Skin epidermis (tissue), 12 donors: Measurements from ENCODE around the gene TMC1.

Source experiments
- H3K27ac ChIP-seq, 21 experiments: fragments of 200-600 bp; sonication (generic) in 11 of 21; one replicate each; pipeline ENCODE4 v1.5.0; 2020; ENCODE audit warnings: mild to moderate bottlenecking in 3 of 21, inconsistent platforms in 2 of 21, moderate library complexity in 2 of 21
- H3K4me3 ChIP-seq, 7 experiments: fragments of 200-600 bp; sonication (generic) in 2 of 7; one replicate each; pipeline ENCODE4 v1.5.0; 2020; ENCODE audit warnings: inconsistent platforms in 2 of 7, mild to moderate bottlenecking in 2 of 7, moderate library complexity in 1 of 7

TMC1 gene

DNA sequence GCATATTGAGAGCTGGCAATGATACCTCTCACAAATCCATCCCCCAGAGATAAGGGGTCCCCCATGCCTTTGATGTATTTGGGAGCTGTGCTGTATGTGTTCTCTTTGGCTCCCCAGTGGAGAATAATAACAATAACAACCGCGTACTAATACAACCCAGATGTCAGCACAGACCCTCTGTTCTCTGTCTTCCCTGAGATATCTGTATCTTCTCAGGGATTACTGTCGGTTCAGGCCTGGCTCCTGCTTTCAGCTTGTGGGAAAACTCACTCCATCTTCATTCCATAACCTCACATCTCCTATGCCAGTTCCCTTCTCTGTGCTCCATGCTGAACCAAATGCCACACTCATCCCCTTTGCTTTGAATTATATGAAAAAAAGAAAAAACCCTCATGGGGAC, 76.2 kb downstream of the TMC1 start:
- no peak overlapping the region for H3K27ac ChIP-seq
- no peak overlapping the region for H3K4me3 ChIP-seq

DNA sequence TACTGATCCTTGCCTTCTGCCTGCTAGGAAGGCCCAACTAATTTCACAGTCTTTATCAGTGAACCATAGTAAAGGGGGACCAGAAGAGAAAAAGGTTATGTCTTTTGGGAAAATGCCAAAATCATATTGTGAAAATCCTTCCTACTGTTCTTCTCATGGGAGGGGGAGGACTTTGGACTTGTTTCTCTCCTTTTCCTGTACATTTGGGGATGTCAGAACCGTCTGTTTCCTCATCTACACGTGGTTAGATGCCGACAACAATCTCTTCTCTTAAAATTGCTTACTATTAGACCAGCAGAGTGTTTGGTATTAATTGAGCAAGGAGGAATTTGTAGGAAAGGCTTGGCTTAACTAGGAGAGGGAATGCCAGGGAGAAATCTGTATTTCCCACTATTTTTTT, 77.2 kb downstream of the TMC1 start:
- H3K4me3 ChIP-seq: no peak overlapping the region
- H3K27ac ChIP-seq: no peak overlapping the region

DNA sequence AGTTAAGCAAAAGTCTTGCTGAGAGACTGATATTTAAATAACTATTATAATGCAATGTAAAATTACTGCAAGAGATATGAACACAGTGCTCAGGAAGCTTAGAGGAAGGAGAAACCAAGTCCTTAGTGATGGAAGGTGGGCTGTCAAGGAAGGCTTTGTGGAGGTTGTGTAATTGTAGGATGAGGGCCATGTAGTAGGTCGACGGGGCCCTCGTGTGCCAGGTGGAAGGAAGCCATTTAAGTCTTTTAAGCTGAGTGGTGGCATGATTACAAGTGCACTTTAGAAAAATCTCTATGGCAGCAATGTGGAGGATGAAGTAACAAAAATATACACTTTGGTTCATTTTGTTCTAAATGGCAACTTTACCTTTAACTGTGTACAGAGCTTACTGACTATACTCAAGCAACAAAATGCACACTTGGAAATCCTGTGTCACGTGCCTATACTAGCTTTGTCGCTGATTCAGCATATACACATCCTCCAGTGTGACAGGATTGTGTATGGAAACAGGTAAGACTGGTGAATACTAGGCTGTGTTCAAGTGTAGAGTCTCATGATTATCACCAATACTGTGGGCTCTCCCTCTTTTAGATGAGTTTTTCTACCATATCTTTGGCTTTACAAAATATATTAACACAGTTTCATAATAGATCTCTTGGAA, 78.6 kb downstream of the TMC1 start:
- no peak overlapping the region for H3K27ac ChIP-seq
- no peak overlapping the region for H3K4me3 ChIP-seq

DNA sequence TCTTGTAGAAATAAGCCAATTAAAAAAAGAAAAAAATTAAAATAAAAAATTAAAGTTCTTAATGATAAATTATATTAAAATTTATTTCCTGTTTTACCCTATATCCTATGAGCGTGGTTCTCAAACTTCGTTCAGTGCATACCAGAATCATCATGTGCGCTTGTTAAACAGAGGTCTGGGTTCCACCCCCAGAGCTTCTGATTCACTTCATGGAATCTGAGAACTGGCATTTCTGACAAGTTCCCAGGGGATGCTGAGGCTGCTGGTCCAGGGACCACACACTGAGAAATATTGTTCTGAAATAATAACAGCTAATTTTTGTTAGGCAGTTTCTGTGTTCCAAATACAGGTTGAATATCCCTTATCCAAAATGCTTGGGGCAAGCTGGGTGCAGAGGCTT, 79.3 kb downstream of the TMC1 start:
- no peak overlapping the region for H3K27ac ChIP-seq
- no peak overlapping the region for H3K4me3 ChIP-seq

DNA sequence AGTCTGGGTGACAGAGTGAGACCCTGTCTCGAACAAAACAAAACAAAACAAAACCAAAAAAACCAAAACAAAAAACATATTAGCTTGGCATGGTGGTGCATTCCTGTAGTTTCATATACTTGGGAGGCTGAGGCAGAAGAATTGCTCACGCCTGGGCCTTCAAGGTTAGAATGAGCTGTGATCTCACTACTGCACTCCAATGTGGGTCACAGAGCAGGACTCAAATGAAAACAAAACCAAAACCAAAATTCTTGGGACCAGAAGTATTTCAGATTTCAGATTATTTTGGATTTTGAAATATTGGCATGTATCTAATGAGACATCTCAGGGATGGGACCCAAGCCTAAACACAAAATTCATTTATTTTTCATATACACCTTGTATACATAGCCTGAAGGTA, 80.2 kb downstream of the TMC1 start:
- H3K27ac ChIP-seq: no peak overlapping the region
- H3K4me3 ChIP-seq: no peak overlapping the region

DNA sequence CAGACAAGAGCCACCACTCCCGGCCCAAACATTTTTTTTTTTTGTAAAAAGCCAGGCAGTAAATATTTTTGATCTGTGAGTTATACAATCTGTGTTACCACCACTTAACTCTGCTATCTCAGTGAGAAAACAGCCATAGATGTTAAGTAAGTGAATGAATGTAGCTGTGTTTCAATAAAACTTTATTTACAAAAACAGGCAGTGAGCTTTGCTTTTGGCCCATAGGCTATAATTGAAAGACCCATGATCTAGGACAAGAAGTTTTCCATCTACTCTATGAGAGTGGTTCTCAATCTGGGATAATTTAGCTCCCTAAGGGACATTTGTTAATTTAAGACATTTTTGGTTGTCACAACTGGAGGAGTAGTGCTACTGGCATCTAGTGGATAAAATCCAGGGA, 91.0 kb downstream of the TMC1 start:
- Histone ChIP-seq H3K4me3 (no peak overlapping the region), H3K27ac (no peak overlapping the region)

DNA sequence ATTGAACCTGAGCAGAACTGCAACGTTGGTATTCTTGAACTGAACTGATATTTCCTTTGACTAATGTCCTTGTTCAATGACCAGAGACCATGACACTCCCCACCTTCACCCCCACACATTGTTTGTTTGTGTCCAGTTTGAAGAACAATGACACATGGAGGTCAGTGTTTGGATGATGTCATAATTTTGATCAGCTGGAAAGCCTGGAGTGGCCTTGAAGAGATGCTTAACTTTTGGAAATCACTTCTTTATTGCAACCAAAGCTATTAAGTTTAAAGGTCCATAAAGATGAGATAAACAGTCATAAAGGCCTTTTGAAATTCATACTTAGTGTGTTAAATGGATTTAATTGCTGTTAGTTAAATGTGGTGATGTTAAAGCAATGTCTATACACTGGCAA, 92.7 kb downstream of the TMC1 start:
- H3K4me3 ChIP-seq: no peak overlapping the region
- H3K27ac ChIP-seq: no peak overlapping the region

DNA sequence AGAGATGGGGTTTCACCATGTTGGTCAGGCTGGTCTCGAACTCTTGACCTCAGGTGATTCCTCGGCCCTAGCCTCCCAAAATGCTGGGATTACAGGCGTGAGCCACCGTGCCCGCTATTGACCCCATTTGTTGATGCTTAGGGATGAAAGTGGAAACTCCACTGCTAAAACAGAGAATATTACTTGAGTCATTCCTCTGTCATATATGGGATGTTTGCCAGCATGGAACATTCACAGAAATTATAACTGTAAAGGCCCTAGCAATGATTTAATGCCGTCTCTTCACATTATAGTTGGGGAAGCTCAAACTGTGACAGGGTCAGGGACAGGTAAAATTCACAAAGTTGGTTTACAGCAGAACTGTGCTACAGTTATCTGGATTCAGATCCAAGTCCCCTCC, 94.5 kb downstream of the TMC1 start:
- Histone ChIP-seq H3K4me3 (no peak overlapping the region), H3K27ac (no peak overlapping the region)

DNA sequence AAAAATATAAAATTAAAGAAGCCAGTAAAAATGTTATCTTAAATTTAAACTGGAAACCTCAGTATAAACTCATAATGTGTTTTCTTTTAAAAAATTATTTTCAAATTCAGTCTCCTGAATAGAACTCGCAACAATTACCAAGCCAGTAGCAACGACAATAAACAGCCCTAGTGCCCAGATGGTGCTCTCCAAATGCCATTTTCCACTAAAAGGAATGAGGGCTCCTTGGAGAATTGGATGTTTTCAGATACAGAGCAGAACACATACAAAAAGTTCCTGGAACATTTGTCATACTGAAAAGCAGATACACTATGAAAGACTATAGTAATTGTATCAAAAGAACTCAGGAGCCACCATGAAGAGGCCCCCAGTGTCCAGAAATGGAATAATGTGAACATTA, 97.4 kb downstream of the TMC1 start:
- H3K4me3 ChIP-seq: no peak overlapping the region

DNA sequence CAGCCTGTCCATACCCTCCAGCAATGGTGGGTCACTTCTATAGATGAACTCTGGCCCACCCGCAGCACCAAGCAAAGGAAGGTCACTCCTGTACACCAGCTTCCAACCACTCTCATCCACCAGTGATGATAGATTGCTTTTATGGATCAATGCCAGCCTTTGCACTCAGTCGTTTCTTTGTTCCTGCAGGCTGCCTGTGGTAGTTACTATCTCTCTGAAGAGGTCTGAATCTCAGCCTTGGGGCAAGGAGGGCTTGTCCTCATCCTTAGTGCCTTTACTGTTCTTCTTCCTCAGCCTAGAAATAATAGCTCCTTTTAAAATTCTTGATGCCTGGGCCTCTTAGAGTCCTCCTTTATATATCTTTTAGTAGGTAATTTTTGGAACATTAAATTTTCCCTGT, 100.8 kb downstream of the TMC1 start:
- no peak overlapping the region for H3K27ac ChIP-seq
- no peak overlapping the region for H3K4me3 ChIP-seq

More for the DNA sequence above, 97.4 kb downstream of the TMC1 start:
- no peak overlapping the region for H3K27ac ChIP-seq

DNA sequence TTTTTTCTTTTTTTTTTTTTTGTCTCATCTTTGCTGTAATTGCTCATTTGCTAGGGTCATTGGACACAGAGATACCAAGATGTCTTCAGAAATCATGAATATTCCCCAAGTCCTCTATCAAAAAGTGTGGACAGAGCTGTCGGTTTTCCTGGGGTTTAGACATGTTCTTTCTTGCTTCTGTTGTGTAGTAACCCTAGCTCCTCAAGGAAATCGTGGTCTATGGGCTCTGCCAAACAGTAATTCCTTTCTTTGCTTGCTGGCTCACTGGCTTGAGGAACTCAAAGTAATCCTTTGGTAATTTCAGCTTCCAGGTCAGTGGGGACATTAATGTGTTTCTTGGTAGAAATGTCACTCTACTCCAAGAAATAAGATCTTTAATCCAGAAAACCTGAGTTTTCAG, 101.7 kb downstream of the TMC1 start:
- no peak overlapping the region for H3K4me3 ChIP-seq
- H3K27ac ChIP-seq: no peak overlapping the region

DNA sequence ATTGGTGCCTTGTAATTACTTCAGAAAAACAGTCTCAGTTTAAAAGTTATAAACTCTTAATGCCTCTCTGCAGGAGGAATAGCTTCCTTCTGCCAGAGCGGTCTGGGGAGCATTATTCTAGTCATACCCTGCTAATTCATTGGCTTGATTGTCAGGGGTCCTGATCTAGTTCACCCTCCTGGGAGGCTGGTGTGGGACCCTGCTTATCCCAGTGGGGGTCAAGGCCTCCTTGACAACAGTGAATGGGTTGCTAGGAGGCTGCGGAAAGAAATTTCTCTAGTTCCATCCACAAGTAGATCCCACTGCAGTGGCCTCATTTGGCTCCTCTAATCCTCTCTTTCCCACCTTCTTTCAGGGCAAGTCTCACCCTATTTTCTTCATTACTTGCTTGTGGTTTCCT, 105.7 kb downstream of the TMC1 start:
- H3K4me3 ChIP-seq: no peak overlapping the region
- H3K27ac ChIP-seq: no peak overlapping the region

DNA sequence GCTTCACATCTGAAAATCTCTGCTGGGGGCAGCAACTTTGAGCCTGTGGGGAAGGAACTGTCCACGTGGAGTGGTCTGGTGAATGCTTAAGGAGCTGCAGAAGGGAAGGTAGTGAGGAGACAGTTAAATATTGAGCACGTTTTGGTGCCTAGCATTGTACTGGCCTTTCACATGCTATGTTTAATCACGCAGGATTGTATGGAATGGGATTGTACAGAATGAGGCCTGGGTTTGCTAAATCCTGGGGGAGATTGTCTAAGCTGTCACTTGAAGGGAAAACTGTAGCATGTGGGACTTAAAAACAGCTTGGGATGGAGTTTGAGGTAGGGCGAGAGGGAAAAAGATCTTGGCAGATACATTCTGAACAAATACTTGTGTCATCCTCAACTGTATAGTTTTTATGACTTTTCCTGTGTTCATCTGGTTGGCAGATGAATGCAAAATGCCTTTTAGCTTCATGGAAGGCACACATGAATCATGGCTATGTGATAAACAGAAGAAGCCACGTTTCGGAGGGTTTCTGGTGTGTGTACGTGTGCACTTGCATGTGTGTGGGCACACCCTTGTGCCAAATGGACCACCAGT, 106.6 kb downstream of the TMC1 start:
- H3K27ac ChIP-seq: no peak overlapping the region
- no peak overlapping the region for H3K4me3 ChIP-seq

DNA sequence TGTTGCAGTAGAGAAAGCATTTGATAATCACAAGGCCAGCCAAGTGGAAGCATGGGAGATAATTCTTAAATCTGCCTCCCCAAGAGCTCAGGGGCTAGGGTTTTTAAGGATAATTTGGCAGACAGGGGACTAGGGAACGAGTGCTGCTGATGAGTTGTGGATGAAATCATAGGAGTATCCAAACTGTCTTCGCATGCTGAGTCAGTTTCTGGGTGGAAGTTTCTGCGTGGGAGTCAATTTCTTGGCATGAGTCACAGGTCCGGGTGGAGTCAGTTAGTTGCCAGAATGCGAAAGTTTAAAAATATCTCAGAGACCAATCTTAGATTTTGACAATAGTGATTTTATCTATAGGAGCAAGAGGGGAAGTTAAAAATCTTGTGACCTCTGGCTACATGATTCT, 112.6 kb downstream of the TMC1 start:
- no peak overlapping the region for H3K4me3 ChIP-seq
- H3K27ac ChIP-seq: no peak overlapping the region

DNA sequence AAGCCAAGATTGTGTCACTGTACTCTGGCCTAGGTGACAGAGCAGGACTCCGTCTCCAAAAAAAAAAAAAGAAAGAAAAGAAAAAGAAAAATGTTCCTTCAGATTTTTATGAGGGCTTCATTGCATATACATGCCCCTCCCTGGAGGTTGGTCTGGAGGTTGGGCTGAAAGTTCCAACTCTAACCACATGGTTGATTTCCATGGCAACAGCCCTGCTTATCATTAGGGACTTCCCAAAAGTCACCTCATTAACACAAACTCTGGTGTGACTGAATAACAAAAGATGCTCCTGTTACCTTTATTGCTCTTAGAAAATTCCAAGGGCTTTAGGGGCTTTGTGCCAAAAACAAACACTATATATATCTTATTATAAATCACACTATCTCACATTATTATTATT, 113.8 kb downstream of the TMC1 start:
- H3K4me3 ChIP-seq: no peak overlapping the region
- H3K27ac ChIP-seq: no peak overlapping the region

DNA sequence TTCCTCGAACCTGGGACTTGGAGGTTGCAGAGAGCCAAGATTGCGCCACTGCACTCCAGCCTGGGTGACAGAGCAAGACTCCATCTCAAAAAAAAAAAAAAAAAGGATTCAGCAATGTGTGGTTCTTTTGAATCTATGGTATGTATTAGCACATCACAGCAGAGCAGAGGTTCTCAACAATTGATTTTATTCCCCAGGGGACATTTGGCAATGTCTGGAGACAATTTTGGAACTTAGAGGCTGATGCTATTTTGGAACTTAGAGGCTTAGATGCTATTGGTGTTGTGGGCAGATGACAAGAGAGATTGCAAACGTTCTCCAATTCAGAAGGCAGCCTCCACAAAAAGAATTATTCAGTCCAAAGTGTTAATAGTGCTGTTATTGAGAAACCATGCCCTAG, 115.2 kb downstream of the TMC1 start:
- Histone ChIP-seq H3K27ac (no peak overlapping the region), H3K4me3 (no peak overlapping the region)

DNA sequence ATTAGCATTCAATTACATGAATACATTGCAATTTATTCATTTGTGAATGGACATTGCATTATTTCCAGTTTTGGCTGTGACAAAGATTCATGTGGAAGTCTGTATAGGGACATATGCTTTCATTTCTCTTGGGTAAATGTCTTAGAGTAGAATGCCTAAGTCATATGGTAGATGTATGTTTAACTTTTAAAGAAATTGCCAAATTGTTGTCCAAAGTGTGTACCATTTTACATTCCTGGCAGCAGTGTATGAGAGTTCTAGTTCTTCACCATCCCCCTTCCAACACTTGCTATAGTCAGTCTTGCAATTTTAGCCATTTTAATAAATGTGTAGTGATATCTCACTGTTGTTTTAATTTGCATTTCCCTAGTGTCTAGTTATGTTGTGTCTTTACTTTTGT, 122.2 kb downstream of the TMC1 start:
- no peak overlapping the region for H3K4me3 ChIP-seq
- H3K27ac ChIP-seq: no peak overlapping the region

DNA sequence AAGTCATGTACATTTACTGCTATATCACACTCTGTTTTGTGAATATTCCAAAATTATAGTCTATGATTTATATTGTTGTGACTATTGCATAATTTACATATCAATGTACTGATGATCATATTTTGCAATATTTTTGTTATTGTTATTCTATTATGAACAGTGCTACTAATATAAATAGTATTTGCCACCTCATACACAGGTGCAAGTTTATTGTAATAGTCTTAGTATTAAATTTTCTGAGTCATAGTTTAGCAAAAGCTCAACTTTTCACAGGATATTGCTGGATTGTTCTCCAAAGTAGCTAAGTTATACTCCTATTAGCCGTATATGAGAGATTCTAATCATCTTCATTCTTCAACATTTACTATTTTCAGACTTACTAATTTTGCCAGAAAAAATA, 124.7 kb downstream of the TMC1 start:
- Histone ChIP-seq H3K27ac (no peak overlapping the region), H3K4me3 (no peak overlapping the region)

DNA sequence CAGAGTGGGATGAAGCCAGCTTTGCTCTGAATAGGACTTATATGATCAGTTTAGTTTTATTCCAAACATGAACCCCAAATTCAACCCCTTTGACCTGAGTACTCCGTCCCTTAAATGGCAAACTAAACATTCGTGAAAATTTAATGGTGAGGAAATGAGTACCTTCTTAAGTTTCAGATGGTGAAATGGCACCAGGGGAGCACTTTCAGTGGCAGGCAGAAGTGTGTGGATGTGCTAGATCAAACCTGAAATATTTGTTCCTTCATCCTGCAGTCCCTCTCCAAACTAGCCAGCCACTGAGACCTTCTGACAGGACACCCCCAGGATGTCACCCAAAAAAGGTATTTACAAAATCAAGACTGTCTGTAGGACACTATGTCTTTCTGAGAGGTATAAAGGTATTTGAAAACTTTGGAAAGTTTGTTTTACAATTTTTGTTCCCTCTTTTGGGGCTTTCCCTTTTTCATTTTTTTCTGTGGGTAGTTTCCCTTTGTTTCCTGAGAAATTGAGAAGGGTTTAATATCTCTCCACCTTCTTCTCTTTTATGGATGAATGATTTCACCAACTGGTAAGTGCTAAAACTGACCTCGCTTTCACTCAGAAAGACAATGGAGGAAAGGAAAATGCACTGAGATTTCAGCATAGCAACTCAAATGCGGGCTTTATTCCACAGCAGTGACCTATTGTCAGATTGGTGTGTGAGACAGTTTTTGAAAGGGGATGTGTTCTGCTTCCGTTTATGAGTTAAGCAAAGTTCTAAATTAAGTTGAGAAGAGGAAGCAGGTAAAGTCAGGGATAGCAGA, 127.1 kb downstream of the TMC1 start:
- no peak overlapping the region for H3K4me3 ChIP-seq
- no peak overlapping the region for H3K27ac ChIP-seq

DNA sequence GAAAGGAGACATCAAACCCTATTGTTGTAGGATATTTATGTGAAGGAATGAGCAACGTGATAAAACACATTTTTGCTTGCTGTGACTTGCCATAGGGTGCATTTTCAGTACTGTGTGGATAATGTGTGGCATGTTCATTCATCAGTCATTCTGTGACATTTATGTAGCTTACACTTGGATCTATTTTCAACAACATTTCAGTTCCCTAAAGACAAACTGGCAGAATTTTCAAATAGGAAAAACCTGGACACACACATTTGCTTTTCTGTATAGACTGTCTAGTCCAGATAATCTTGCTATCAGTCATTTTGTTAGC, 127.7 kb downstream of the TMC1 start:
- Histone ChIP-seq H3K4me3 (no peak overlapping the region), H3K27ac (no peak overlapping the region)

DNA sequence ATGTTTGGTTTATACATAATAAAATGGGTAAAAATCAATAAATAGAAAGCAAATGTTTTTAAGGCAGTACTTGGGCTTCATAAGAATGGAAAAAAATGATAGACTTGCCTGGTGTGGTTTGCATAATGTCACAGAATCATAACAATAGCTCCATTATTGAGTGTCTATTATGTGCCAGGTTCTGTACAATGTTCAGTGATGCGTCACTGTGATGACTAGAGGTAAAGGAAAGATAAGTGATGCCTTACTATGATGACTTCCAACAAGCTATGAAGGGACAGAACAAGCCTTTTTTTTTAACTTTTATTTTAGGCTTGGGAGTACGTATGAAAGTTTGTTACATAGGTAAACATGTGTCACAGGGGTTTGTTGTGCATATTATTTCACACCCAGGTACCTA, 128.8 kb downstream of the TMC1 start:
- no peak overlapping the region for H3K4me3 ChIP-seq
- H3K27ac ChIP-seq: no peak overlapping the region

DNA sequence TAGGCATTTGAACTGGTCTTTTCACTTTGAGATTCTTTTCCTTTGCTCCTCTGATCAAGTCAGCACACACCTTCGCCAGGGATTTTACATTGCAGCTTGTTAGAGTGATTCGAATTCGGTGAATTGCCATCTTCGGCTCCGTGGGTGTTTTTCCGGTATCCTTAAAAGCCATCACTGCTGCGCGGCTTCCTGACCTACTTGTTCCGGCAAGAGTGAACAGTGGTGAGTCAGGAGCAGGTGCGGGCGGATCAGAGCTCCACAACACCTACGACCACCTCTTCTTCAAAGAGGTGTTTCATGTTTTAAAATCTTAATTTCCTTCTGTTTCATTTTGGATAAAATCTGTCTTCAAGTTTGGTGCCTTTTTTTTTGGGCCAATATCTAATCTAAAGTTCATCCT, 134.6 kb downstream of the TMC1 start:
- Histone ChIP-seq H3K4me3 (no peak overlapping the region), H3K27ac (no peak overlapping the region)
